ENCODE measurements around the gene SUN2. TPM values are rescaled to one million over a fixed set of nuclear protein-coding genes. Genes with fewer than 3 reads are reported as not detected.
A peak's percentile ranks its signal among the peaks of the same experiment; 100 is the strongest.

SUN2 gene
- total and polyA plus RNA-seq, 10 of the 15 experiments (the other 5 are each of a cell fraction or from before 2014, with no cell fraction given) = 0.18 to 107 (median 35.9) TPM

DNA sequence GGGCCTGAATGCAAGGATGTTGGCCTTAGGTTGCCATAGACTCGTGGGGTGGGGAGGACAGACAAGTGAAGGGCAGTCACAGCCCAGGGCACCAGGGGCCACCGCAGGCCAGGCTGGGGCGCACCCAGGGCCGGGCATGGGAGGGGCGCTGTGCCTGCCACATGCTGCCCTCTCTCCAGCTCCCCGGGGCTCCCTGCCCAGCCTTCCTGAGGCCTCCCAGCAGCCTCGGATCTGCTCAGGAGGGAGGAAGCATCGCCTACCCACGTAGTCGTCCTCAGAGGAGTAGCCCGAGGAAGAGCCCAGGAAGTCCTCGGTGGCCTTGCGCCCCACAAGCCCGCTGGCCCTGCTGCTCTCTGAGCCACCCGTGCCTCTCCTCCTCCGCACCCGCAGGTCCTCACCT is 5.2 kb downstream of the SUN2 start:
- Histone ChIP-seq H3K4me1 (ENCODE audit: control insufficient read depth, insufficient read depth, low read length) (peaks cover 27% of the 10 kb centered on the region), H3K4me3 (0 out of 2 replicates have a peak overlapping the region, but pooled peaks have one; percentile 46), H3K9me3 (replicated peaks; ENCODE audit: control insufficient read depth, insufficient read depth, low read length) (no peaks in the 10 kb centered on the region), H3K9ac (ENCODE audit: control insufficient read depth, insufficient read depth, low read length) (no peak overlapping the region; the same call in 1 of the 2 replicates), H3K79me2 (ENCODE audit: control insufficient read depth, insufficient read depth, low read length) (peaks cover 46% of the 10 kb centered on the region), H2AFZ (ENCODE audit: control insufficient read depth, low read depth, low read length) (no peak overlapping the region), H3K27me3 (replicated peaks in 1 of 2; ENCODE audit: control insufficient read depth in 2 of 2, insufficient read depth in 2 of 2, low read length in 1 of 2) (no peaks in the 10 kb centered on the region), H4K20me1 (ENCODE audit: control insufficient read depth, insufficient read depth) (no peaks in the 10 kb centered on the region), H3K36me3 (ENCODE audit: control insufficient read depth in 2 of 2, insufficient read depth in 2 of 2, low read length in 1 of 2) (peaks cover 33 to 36% of the 10 kb centered on the region in 2 experiments), H3K27ac (ENCODE audit: control insufficient read depth, insufficient read depth) (peak overlapping the region; percentile 93), H3K4me2 (ENCODE audit: control insufficient read depth, insufficient read depth) (peak overlapping the region; percentile 90)
- ChIA-PET POLR2A (interaction anchor here (0.6 to 5.1 kb wide), 2 partner anchors 44 to 66 kb away, joined by 14 to 27 read pairs; partner anchors contain the start of gene GTPBP1), CTCF (interaction anchor here (2.3 kb wide), 1 partner anchor 16 kb away, joined by 10 read pairs; no protein-coding TSS in a partner anchor), RAD21 (ENCODE audit: unreplicated experiment) (interaction anchor here (1.2 kb wide), 1 partner anchor 8 kb away, joined by 3 read pairs; no protein-coding TSS in a partner anchor), SMC1A (ENCODE audit: uncharacterized antibody, unreplicated experiment) (interaction anchor here (1.7 kb wide), 1 partner anchor 17 kb away, joined by 5 read pairs; no protein-coding TSS in a partner anchor)
- intact Hi-C loops (cut with micrococcal nuclease; ENCODE audit: unreplicated experiment) (loop anchor here (10.0 kb wide), 1 partner anchor 906 kb away; the partner anchor contains the start of genes ANKRD54 and EIF3L), in situ Hi-C loops (cut with MboI) (no loop called here)
- ATAC-seq (no peak), DNase-seq (ENCODE audit: low read depth, low spot score) (no peak), FAIRE-seq (no peak)
- 0 out of 2 replicates have a peak, but pooled peaks have one; percentile 3 for TF ChIP-seq POLR2A (IDR thresholded peaks at IDR 0.05; ENCODE audit: low read depth, low read length)
- TF ChIP-seq GABPA (IDR thresholded peaks at IDR 0.05; ENCODE audit: low read depth) = no peak
- TF ChIP-seq SMAD1 (IDR thresholded peaks at IDR 0.05; ENCODE audit: low read depth, partially characterized antibody) = no peak
- no peak for TF ChIP-seq SP1 (IDR thresholded peaks at IDR 0.05; ENCODE audit: low read depth, low read length)
- 90% methylated on average over 17 of the region's 17 CpGs for WGBS (ENCODE audit: insufficient coverage, insufficient replicate concordance, low lambda C conversion rate, missing lambda C conversion rate)
- no TSS peak for BruUV-seq (replicated peaks)

DNA sequence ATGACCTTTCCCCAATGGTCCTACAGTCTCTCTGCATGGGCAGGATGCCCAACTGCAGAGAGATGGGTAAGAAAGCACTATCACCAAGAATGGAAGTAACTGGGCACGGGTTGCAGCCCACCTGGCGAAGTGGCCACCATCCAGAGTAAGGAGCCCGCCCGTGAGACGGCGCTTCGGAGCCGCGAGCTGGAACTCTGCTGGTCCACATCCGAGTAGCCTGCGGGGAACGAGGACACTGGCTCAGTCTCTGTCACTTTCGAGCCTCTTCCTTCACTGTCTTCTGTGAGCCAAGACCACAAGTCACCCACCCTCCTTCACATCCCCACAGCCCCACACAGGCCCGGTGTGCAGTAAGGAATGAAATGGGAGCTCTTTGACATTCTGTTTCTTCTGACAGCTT is 5.7 kb downstream of the SUN2 start:
- no peak overlapping the region for H2AFZ ChIP-seq (ENCODE audit: control insufficient read depth, low read depth, low read length)
- no peak for FAIRE-seq
- no peaks in the 10 kb centered on the region for H3K27me3 ChIP-seq (replicated peaks in 1 of 2; ENCODE audit: control insufficient read depth in 2 of 2, insufficient read depth in 2 of 2, low read length in 1 of 2)
- no peak for ATAC-seq
- ChIA-PET CTCF (no interaction called here), POLR2A (interaction anchor here (1.0 to 5.1 kb wide), 2 partner anchors 8 to 43 kb away, joined by 3 to 27 read pairs; partner anchors contain the start of gene GTPBP1), RAD21 (ENCODE audit: unreplicated experiment) (interaction anchor here (1.2 kb wide), 1 partner anchor 9 kb away, joined by 3 read pairs; no protein-coding TSS in a partner anchor), SMC1A (ENCODE audit: uncharacterized antibody, unreplicated experiment) (interaction anchor here (1.7 kb wide), 1 partner anchor 16 kb away, joined by 5 read pairs; no protein-coding TSS in a partner anchor)
- no TSS peak for BruUV-seq (replicated peaks)
- no peak overlapping the region for H3K9ac ChIP-seq (ENCODE audit: control insufficient read depth, insufficient read depth, low read length)
- no peak overlapping the region for H3K4me2 ChIP-seq (ENCODE audit: control insufficient read depth, insufficient read depth)
- no peak overlapping the region for H3K27ac ChIP-seq (ENCODE audit: control insufficient read depth, insufficient read depth)
- peaks cover 41% of the 10 kb centered on the region for H3K79me2 ChIP-seq (ENCODE audit: control insufficient read depth, insufficient read depth, low read length)
- peaks cover 38 to 39% of the 10 kb centered on the region in 2 experiments for H3K36me3 ChIP-seq (ENCODE audit: control insufficient read depth in 2 of 2, insufficient read depth in 2 of 2, low read length in 1 of 2)
- peaks cover 27% of the 10 kb centered on the region for H3K4me1 ChIP-seq (ENCODE audit: control insufficient read depth, insufficient read depth, low read length)
- in situ Hi-C loops (cut with MboI) = no loop called here
- 93% methylated on average over 14 of the region's 14 CpGs for WGBS (ENCODE audit: insufficient coverage, insufficient replicate concordance, low lambda C conversion rate, missing lambda C conversion rate)
- DNase-seq (ENCODE audit: low read depth, low spot score) = no peak
- no peaks in the 10 kb centered on the region for H3K9me3 ChIP-seq (replicated peaks; ENCODE audit: control insufficient read depth, insufficient read depth, low read length)
- H4K20me1 ChIP-seq (ENCODE audit: control insufficient read depth, insufficient read depth) = no peaks in the 10 kb centered on the region
- no peak overlapping the region for H3K4me3 ChIP-seq
- intact Hi-C loops (cut with micrococcal nuclease; ENCODE audit: unreplicated experiment) = loop anchor here (10.0 kb wide), 1 partner anchor 905 kb away; the partner anchor contains the start of genes ANKRD54 and EIF3L
- TF ChIP-seq, protein P1, sequence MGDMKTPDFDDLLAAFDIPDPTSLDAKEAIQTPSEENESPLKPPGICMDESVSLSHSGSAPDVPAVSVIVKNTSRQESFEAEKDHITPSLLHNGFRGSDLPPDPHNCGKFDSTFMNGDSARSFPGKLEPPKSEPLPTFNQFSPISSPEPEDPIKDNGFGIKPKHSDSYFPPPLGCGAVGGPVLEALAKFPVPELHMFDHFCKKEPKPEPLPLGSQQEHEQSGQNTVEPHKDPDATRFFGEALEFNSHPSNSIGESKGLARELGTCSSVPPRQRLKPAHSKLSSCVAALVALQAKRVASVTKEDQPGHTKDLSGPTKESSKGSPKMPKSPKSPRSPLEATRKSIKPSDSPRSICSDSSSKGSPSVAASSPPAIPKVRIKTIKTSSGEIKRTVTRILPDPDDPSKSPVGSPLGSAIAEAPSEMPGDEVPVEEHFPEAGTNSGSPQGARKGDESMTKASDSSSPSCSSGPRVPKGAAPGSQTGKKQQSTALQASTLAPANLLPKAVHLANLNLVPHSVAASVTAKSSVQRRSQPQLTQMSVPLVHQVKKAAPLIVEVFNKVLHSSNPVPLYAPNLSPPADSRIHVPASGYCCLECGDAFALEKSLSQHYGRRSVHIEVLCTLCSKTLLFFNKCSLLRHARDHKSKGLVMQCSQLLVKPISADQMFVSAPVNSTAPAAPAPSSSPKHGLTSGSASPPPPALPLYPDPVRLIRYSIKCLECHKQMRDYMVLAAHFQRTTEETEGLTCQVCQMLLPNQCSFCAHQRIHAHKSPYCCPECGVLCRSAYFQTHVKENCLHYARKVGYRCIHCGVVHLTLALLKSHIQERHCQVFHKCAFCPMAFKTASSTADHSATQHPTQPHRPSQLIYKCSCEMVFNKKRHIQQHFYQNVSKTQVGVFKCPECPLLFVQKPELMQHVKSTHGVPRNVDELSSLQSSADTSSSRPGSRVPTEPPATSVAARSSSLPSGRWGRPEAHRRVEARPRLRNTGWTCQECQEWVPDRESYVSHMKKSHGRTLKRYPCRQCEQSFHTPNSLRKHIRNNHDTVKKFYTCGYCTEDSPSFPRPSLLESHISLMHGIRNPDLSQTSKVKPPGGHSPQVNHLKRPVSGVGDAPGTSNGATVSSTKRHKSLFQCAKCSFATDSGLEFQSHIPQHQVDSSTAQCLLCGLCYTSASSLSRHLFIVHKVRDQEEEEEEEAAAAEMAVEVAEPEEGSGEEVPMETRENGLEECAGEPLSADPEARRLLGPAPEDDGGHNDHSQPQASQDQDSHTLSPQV (IDR thresholded peaks at IDR 0.05) = no peak
- TF ChIP-seq SPI1 (IDR thresholded peaks at IDR 0.05; ENCODE audit: borderline replicate concordance, insufficient read depth, low read depth, low read length) (no peak), IKZF1 (conservative IDR thresholded peaks at IDR 0.05) (no peak), ZBED1 (IDR thresholded peaks at IDR 0.05; ENCODE audit: borderline replicate concordance) (no peak), ZNF217 (IDR thresholded peaks at IDR 0.05) (no peak), CHD2 (IDR thresholded peaks at IDR 0.05; ENCODE audit: borderline replicate concordance, low read depth, low read length) (no peak)
- TF ChIP-seq, protein P2, sequence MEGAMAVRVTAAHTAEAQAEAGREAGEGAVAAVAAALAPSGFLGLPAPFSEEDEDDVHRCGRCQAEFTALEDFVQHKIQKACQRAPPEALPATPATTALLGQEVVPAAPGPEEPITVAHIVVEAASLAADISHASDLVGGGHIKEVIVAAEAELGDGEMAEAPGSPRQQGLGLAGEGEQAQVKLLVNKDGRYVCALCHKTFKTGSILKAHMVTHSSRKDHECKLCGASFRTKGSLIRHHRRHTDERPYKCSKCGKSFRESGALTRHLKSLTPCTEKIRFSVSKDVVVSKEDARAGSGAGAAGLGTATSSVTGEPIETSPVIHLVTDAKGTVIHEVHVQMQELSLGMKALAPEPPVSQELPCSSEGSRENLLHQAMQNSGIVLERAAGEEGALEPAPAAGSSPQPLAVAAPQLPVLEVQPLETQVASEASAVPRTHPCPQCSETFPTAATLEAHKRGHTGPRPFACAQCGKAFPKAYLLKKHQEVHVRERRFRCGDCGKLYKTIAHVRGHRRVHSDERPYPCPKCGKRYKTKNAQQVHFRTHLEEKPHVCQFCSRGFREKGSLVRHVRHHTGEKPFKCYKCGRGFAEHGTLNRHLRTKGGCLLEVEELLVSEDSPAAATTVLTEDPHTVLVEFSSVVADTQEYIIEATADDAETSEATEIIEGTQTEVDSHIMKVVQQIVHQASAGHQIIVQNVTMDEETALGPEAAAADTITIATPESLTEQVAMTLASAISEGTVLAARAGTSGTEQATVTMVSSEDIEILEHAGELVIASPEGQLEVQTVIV (IDR thresholded peaks at IDR 0.05; ENCODE audit: borderline replicate concordance, partially characterized antibody) = no peak

Data from GM12878 (cell line).